CD14-positive monocyte (primary cell): ENCODE data around the gene SLC35G2. TPM values are rescaled to one million over a fixed set of nuclear protein-coding genes. Genes with fewer than 3 reads are reported as not detected.

Experiments used
- DNase-seq, 3 donors: peaks; one replicate each; pipeline ENCODE4 v3.0.0-alpha.2; 2011 to 2022
- H2AFZ ChIP-seq: 2 replicates; pipeline ENCODE4 v1.6.0; 2012; ENCODE audit warnings: mild to moderate bottlenecking, low read depth, low read length, inconsistent platforms; ENCODE audit not compliant: insufficient read depth, poor library complexity, severe bottlenecking
- H3K27ac ChIP-seq, 2 donors: 1 replicate in 1 of 2; 2 replicates in 1 of 2; pipeline ENCODE4 v1.5.1; 2012 to 2013; ENCODE audit warnings: low read length in 2 of 2, control low read depth in 1 of 2, inconsistent platforms in 1 of 2, low read depth in 1 of 2, mild to moderate bottlenecking in 1 of 2
- H3K27me3 ChIP-seq, 2 donors: one replicate each; pipeline versions ENCODE4 v1.6.0 to v1.6.1; 2011 to 2013; ENCODE audit warnings: low read length in 2 of 2; ENCODE audit not compliant: control insufficient read depth in 2 of 2, insufficient read depth in 2 of 2
- H3K36me3 ChIP-seq, 2 donors: replicated peaks in 1 of 2; 1 replicate in 1 of 2; 2 replicates in 1 of 2; pipeline versions ENCODE4 v1.5.1 to v1.6.1; 2012 to 2013; ENCODE audit warnings: low read length in 2 of 2, control low read depth in 1 of 2, inconsistent platforms in 1 of 2, mild to moderate bottlenecking in 1 of 2; ENCODE audit not compliant: insufficient read depth in 2 of 2, control insufficient read depth in 1 of 2
- H3K4me1 ChIP-seq, 2 donors: 1 replicate in 1 of 2; 2 replicates in 1 of 2; pipeline versions ENCODE4 v1.5.1 to v1.6.1; 2012 to 2013; ENCODE audit warnings: low read length in 2 of 2, control low read depth in 1 of 2, inconsistent platforms in 1 of 2, mild to moderate bottlenecking in 1 of 2, moderate library complexity in 1 of 2; ENCODE audit not compliant: insufficient read depth in 2 of 2, control insufficient read depth in 1 of 2
- H3K4me2 ChIP-seq: replicated peaks from 2 replicates; pipeline ENCODE3; 2012; ENCODE audit warnings: low read length, moderate library complexity, mild to moderate bottlenecking; ENCODE audit not compliant: poor library complexity, severe bottlenecking; ENCODE audit errors: extremely low read depth
- H3K4me3 ChIP-seq, 3 experiments: fragments of 200-600 bp in 1 of 3; sonication (generic) in 1 of 3; replicated peaks in 1 of 3; 1 replicate in 2 of 3; 2 replicates in 1 of 3; pipeline ENCODE4 v1.5.1; 2011 to 2013; ENCODE audit warnings: low read length in 3 of 3, mild to moderate bottlenecking in 3 of 3, control low read depth in 2 of 3, low read depth in 2 of 3, inconsistent platforms in 1 of 3, moderate library complexity in 1 of 3
- H3K79me2 ChIP-seq: 2 replicates; pipeline ENCODE4 v1.6.0; 2012; ENCODE audit warnings: mild to moderate bottlenecking, control low read depth, inconsistent platforms, low read length, moderate library complexity; ENCODE audit not compliant: insufficient read depth
- H3K9ac ChIP-seq: 2 replicates; pipeline ENCODE4 v1.6.0; 2017; ENCODE audit warnings: low read length, mild to moderate bottlenecking; ENCODE audit not compliant: insufficient read depth, poor library complexity, severe bottlenecking
- H3K9me3 ChIP-seq, 2 donors: replicated peaks in 1 of 2; 1 replicate in 1 of 2; 2 replicates in 1 of 2; pipeline versions ENCODE4 v1.5.1 to v1.6.1; 2012 to 2013; ENCODE audit warnings: low read length in 2 of 2, control low read depth in 1 of 2; ENCODE audit not compliant: control insufficient read depth in 1 of 2, insufficient read depth in 1 of 2
- H4K20me1 ChIP-seq: 2 replicates; pipeline ENCODE4 v1.6.0; 2012; ENCODE audit warnings: mild to moderate bottlenecking, low read length, control low read depth, moderate library complexity; ENCODE audit not compliant: insufficient read depth
- H3K27ac Mint-ChIP-seq, 7 donors: one replicate each; pipeline ENCODE4 v1.8.0; 2020; ENCODE audit warnings: mild to moderate bottlenecking in 7 of 7, mixed read lengths in 7 of 7, moderate library complexity in 6 of 7, inconsistent platforms in 2 of 7
- H3K27me3 Mint-ChIP-seq, 3 donors: one replicate each; pipeline ENCODE4 v1.8.0; 2021 to 2022; ENCODE audit warnings: low read depth in 3 of 3, mild to moderate bottlenecking in 3 of 3, mixed read lengths in 3 of 3, moderate library complexity in 3 of 3, inconsistent platforms in 1 of 3
- H3K36me3 Mint-ChIP-seq, 2 donors: one replicate each; pipeline ENCODE4 v1.8.0; 2020; ENCODE audit warnings: mixed read lengths in 2 of 2, inconsistent platforms in 1 of 2, mild to moderate bottlenecking in 1 of 2
- H3K4me1 Mint-ChIP-seq: one replicate; pipeline ENCODE4 v1.8.0; 2020; ENCODE audit warnings: mild to moderate bottlenecking, mixed read lengths
- H3K4me3 Mint-ChIP-seq, 2 donors: one replicate each; pipeline ENCODE4 v1.8.0; 2020; ENCODE audit warnings: mild to moderate bottlenecking in 2 of 2, mixed read lengths in 2 of 2, moderate library complexity in 1 of 2
- H3K9me3 Mint-ChIP-seq, 7 donors: one replicate each; pipeline ENCODE4 v1.8.0; 2020 to 2022; ENCODE audit warnings: mixed read lengths in 7 of 7, mild to moderate bottlenecking in 6 of 7, moderate library complexity in 6 of 7, inconsistent platforms in 2 of 7
- WGBS: methylation state at CpG from one replicate; pipeline ENCODE4 v1.1.5; 2013; ENCODE audit warnings: missing lambda C conversion rate; ENCODE audit not compliant: insufficient coverage; 5-methylcytosine and 5-hydroxymethylcytosine counted together
- intact Hi-C, 2 donors: fragments of 100-400 bp; cut with micrococcal nuclease; formaldehyde crosslinking; loops; one replicate each; pipeline versions ENCODE4 v1.15.0 to v1.15.1; 2023
- polyA plus RNA-seq, 3 donors: library from polyadenylated mRNA; depleted of rRNA in 1 of 3; unstranded in 2 of 3; stranded (reverse) in 1 of 3; fragments of 300-500 nt in 2 of 3; fragments of >200 nt in 1 of 3; fragmentation: Illumina TruSeq in 2 of 3; gene quantifications; 1 replicate in 2 of 3; 2 replicates in 1 of 3; pipeline ENCODE4 v1.2.3, GENCODE V29; 2012 to 2021
- TF ChIP-seq, protein P1 (sequence below): fragments of 200-600 bp; IDR thresholded peaks from one replicate; pipeline ENCODE4 v1.8.0; 2022; ENCODE audit warnings: antibody characterized with exemption, mild to moderate bottlenecking

SLC35G2 gene
- polyA plus RNA-seq, 3 donors, result not detected

DNA sequence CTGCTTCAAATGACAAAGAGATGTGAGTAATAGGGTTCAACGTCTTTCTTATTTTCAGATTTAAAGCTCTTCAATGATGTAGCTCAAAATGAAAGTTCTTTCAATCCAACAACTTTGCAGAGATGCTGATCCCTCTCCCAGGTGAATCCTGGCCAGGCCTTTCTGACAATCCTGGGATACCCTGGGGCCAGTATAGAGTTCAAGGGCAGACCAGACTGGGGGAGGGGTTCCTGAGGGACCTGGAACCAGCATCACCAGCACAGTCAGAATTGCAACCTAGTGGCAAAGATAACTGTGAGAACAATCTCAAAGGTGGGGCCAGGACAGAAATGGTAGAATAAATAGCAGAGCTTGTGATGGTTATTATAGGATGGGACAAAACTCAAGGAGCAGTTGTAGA lies 23.4 kb downstream of the SLC35G2 start:
- TF ChIP-seq, protein P1, sequence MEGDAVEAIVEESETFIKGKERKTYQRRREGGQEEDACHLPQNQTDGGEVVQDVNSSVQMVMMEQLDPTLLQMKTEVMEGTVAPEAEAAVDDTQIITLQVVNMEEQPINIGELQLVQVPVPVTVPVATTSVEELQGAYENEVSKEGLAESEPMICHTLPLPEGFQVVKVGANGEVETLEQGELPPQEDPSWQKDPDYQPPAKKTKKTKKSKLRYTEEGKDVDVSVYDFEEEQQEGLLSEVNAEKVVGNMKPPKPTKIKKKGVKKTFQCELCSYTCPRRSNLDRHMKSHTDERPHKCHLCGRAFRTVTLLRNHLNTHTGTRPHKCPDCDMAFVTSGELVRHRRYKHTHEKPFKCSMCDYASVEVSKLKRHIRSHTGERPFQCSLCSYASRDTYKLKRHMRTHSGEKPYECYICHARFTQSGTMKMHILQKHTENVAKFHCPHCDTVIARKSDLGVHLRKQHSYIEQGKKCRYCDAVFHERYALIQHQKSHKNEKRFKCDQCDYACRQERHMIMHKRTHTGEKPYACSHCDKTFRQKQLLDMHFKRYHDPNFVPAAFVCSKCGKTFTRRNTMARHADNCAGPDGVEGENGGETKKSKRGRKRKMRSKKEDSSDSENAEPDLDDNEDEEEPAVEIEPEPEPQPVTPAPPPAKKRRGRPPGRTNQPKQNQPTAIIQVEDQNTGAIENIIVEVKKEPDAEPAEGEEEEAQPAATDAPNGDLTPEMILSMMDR, result no peak
- Histone ChIP-seq H3K4me2 (no peak overlapping the region), H3K36me3 (peaks cover 0 to 3% of the 10 kb centered on the region in 2 donors), H4K20me1 (no peaks in the 10 kb centered on the region), H3K27ac (no peak overlapping the region), H3K4me1 (peaks cover 10 to 16% of the 10 kb centered on the region in 2 donors), H3K4me3 (no peak overlapping the region), H2AFZ (no peak overlapping the region), H3K79me2 (no peaks in the 10 kb centered on the region), H3K9ac (no peak overlapping the region), H3K27me3 (no peaks in the 10 kb centered on the region), H3K9me3 (no peaks in the 10 kb centered on the region)
- Mint-ChIP-seq H3K4me1 (peaks cover 25% of the 10 kb centered on the region), H3K4me3 (no peak overlapping the region), H3K9me3 (peaks cover 0 to 3% (median 0%) of the 10 kb centered on the region in 7 donors), H3K27ac (peak overlapping the region in 1 of 7 donors; percentile 11), H3K36me3 (peaks cover 17 to 30% of the 10 kb centered on the region in 2 donors), H3K27me3 (peaks cover 0 to 3% (median 2%) of the 10 kb centered on the region in 3 donors)
- no peak for DNase-seq
- intact Hi-C loops, result no loop called here
- WGBS, result no CpG with 5 or more reads among the region's 1 CpG

DNA sequence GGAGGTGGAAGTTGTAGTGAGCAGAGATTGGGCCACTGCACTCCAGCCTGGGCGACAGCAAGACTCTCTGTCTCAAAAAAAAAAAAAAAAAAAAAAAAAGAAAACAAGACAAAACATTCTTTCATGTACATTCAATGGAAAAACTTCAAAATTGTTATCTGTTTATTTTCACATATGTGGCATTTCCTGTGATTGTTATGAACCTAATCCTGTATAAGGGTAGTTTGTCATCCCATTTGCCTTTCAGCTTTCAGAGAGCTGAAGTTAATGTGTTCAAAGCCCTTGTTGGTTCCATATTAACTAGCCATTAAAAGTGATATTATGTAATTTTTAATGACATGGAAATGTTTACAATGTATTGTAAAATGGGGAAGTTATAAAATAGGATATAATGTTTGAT lies 25.8 kb downstream of the SLC35G2 start:
- TF ChIP-seq, protein P1, result no peak
- peaks cover 0 to 3% of the 10 kb centered on the region in 2 donors for H3K36me3 ChIP-seq

More for the DNA sequence above, 25.8 kb downstream of the SLC35G2 start:
- no CpG with 5 or more reads among the region's 1 CpG for WGBS
- Histone ChIP-seq H3K9ac (no peak overlapping the region), H3K79me2 (no peaks in the 10 kb centered on the region), H3K27me3 (no peaks in the 10 kb centered on the region), H4K20me1 (no peaks in the 10 kb centered on the region), H3K27ac (no peak overlapping the region), H3K4me3 (no peak overlapping the region), H3K9me3 (no peaks in the 10 kb centered on the region), H2AFZ (no peak overlapping the region), H3K4me1 (peaks cover 2 to 4% of the 10 kb centered on the region in 2 donors), H3K4me2 (no peak overlapping the region)
- Mint-ChIP-seq H3K27ac (no peak overlapping the region), H3K9me3 (peaks cover 0 to 3% (median 0%) of the 10 kb centered on the region in 7 donors), H3K27me3 (peaks cover 0 to 3% (median 2%) of the 10 kb centered on the region in 3 donors), H3K4me3 (no peak overlapping the region), H3K4me1 (peaks cover 14% of the 10 kb centered on the region), H3K36me3 (peaks cover 17 to 28% of the 10 kb centered on the region in 2 donors)
- intact Hi-C loops, result no loop called here
- no peak for DNase-seq
